CD4-positive, alpha-beta T cell (primary cell): ENCODE results near the gene PPP1R1C. TPM values are rescaled to one million over a fixed set of nuclear protein-coding genes. Genes with fewer than 3 reads are reported as not detected.

ENCODE experiments used
- ATAC-seq: fragments of 200-7000 bp; cut with Tn5 transposase; one replicate; pipeline ENCODE4 v1.10.0; 2022; ENCODE audit warnings: mild to moderate bottlenecking; ENCODE audit not compliant: poor library complexity
- CTCF ChIA-PET: fragments of 350-600 bp; sonication (Branson Sonifier 250); formaldehyde crosslinking; loops from one replicate; lab custom pipeline; 2021; ENCODE audit warnings: antibody characterized with exemption, inconsistent platforms; lab: Charles Lee
- POLR2A ChIA-PET: fragments of 350-600 bp; sonication (Branson Sonifier 250); formaldehyde crosslinking; loops from one replicate; lab custom pipeline; 2021; ENCODE audit warnings: antibody characterized with exemption, inconsistent platforms; lab: Charles Lee
- DNase-seq, 14 experiments: peaks; one replicate each; pipeline ENCODE4 v3.0.0-alpha.2; 2013 to 2020; ENCODE audit warnings: mixed read lengths in 2 of 14
- H3K27ac ChIP-seq, 2 donors: one replicate each; pipeline versions ENCODE4 v1.5.1 to v1.7.0; 2013; ENCODE audit warnings: low read length in 2 of 2, low read depth in 1 of 2, mild to moderate bottlenecking in 1 of 2
- H3K27me3 ChIP-seq, 2 experiments: 1 replicate in 1 of 2; 2 replicates in 1 of 2; pipeline versions ENCODE4 v1.6.1 to v1.7.0; 2013; ENCODE audit warnings: low read length in 2 of 2, control low read depth in 1 of 2, mild to moderate bottlenecking in 1 of 2, moderate library complexity in 1 of 2; ENCODE audit not compliant: insufficient read depth in 2 of 2, control insufficient read depth in 1 of 2
- H3K36me3 ChIP-seq: one replicate; pipeline ENCODE4 v1.6.1; 2013; ENCODE audit warnings: low read length, control low read depth; ENCODE audit not compliant: insufficient read depth
- H3K4me1 ChIP-seq: one replicate; pipeline ENCODE4 v1.6.1; 2013; ENCODE audit warnings: low read length, control low read depth; ENCODE audit not compliant: insufficient read depth
- H3K4me3 ChIP-seq: one replicate; pipeline ENCODE4 v1.5.1; 2013; ENCODE audit warnings: mild to moderate bottlenecking, low read length, moderate library complexity
- H3K9me3 ChIP-seq, 2 experiments: 1 replicate in 1 of 2; 2 replicates in 1 of 2; pipeline versions ENCODE4 v1.6.1 to v1.7.0; 2013; ENCODE audit warnings: low read length in 2 of 2, mild to moderate bottlenecking in 2 of 2, control low read depth in 1 of 2, moderate library complexity in 1 of 2; ENCODE audit not compliant: control insufficient read depth in 1 of 2, insufficient read depth in 1 of 2
- H3K27ac Mint-ChIP-seq: one replicate; pipeline ENCODE4 v1.8.0; 2020; ENCODE audit warnings: mixed read lengths
- H3K27me3 Mint-ChIP-seq: one replicate; pipeline ENCODE4 v1.8.0; 2021; ENCODE audit warnings: mixed read lengths
- H3K36me3 Mint-ChIP-seq: one replicate; pipeline ENCODE4 v1.8.0; 2021; ENCODE audit warnings: low read depth, mixed read lengths
- H3K4me1 Mint-ChIP-seq: one replicate; pipeline ENCODE4 v1.8.0; 2021; ENCODE audit warnings: low read depth, mixed read lengths
- H3K4me3 Mint-ChIP-seq: one replicate; pipeline ENCODE4 v1.8.0; 2020; ENCODE audit warnings: mild to moderate bottlenecking, mixed read lengths
- H3K9me3 Mint-ChIP-seq: one replicate; pipeline ENCODE4 v1.8.0; 2020; ENCODE audit warnings: mixed read lengths
- intact Hi-C, 2 experiments: fragments of 100-400 bp; cut with DNase I in 1 of 2; cut with micrococcal nuclease in 1 of 2; formaldehyde crosslinking; loops; one replicate each; pipeline versions ENCODE4 v1.15.1 to v1.9.0; 2023 to 2025; cut with DNase I, micrococcal nuclease
- total RNA-seq, 174 experiments: library from RNA in 2 of 174; stranded (reverse) in 2 of 174; gene quantifications; one replicate each; pipeline ENCODE4 v1.2.3 and lab custom pipeline; 2021 to 2026
- TF ChIP-seq, protein P1 (sequence below): fragments of 200-600 bp; IDR thresholded peaks from one replicate; pipeline ENCODE4 v1.8.0; 2022; ENCODE audit warnings: antibody characterized with exemption, mild to moderate bottlenecking

Gene PPP1R1C
- total RNA-seq, 2 experiments from 2014 or later = not detected

DNA sequence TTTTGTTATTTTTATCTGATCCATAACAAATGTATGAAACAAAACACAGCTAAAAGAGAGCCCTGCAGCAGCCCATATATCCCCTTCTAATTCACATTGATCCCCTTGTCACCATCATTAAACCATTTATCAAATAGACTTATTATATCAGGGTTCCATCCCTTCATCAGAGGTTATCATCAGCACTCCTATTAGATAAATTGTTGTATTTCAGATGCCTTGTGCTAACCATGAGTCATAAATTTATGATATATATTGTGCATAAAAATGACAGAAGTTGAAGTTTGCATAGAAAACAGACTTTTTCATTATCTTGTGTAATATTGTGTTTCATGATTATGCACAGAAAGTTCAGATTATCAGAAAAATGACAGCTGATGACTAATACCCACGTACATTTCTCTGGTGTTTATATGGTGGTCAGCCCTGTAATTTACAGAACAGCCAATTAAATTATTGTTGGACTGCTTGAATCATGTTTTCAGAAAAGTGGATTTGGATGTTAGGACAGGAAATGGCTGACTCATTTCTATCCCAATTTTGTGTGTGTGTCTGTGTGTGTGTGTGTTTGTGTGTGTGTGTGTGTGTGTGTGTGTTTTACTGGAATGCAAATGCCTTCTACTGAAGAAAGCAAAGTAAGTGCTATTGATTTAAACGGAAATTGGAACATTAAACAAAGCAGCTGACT lies 80.9 kb downstream of the PPP1R1C start:
- Mint-ChIP-seq H3K27me3 (no peaks in the 10 kb centered on the region), H3K36me3 (no peaks in the 10 kb centered on the region), H3K4me3 (no peak overlapping the region), H3K27ac (no peak overlapping the region), H3K9me3 (no peaks in the 10 kb centered on the region), H3K4me1 (no peaks in the 10 kb centered on the region)
- CTCF ChIA-PET = no interaction called here
- Histone ChIP-seq H3K27me3 (no peaks in the 10 kb centered on the region), H3K4me3 (no peak overlapping the region), H3K4me1 (no peaks in the 10 kb centered on the region), H3K9me3 (no peaks in the 10 kb centered on the region), H3K27ac (no peak overlapping the region), H3K36me3 (no peaks in the 10 kb centered on the region)
- intact Hi-C loops = no loop called here
- POLR2A ChIA-PET = no interaction called here
- DNase-seq (no peak), ATAC-seq (no peak)
- TF ChIP-seq, protein P1, sequence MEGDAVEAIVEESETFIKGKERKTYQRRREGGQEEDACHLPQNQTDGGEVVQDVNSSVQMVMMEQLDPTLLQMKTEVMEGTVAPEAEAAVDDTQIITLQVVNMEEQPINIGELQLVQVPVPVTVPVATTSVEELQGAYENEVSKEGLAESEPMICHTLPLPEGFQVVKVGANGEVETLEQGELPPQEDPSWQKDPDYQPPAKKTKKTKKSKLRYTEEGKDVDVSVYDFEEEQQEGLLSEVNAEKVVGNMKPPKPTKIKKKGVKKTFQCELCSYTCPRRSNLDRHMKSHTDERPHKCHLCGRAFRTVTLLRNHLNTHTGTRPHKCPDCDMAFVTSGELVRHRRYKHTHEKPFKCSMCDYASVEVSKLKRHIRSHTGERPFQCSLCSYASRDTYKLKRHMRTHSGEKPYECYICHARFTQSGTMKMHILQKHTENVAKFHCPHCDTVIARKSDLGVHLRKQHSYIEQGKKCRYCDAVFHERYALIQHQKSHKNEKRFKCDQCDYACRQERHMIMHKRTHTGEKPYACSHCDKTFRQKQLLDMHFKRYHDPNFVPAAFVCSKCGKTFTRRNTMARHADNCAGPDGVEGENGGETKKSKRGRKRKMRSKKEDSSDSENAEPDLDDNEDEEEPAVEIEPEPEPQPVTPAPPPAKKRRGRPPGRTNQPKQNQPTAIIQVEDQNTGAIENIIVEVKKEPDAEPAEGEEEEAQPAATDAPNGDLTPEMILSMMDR = no peak

DNA sequence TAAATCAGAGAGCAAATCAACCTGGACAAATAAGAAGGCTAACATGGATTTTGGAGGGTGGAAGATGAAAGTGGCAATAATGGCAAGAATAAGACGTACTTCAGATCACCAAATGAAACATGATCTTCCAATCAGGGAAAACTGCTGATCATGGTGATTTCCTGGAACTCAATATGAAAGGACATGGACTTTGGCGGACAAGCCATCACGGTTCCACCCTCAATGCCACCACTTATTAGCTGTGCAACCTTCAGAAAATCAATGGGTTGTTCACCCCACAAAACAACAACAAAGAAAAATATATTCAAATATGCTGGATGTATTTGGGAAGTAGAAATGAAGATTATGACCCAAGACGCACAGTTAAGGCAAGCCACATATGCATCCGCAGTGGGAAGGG lies 81.7 kb downstream of the PPP1R1C start:
- Mint-ChIP-seq H3K36me3 (no peaks in the 10 kb centered on the region), H3K9me3 (no peaks in the 10 kb centered on the region), H3K4me3 (no peak overlapping the region), H3K27ac (no peak overlapping the region), H3K27me3 (no peaks in the 10 kb centered on the region), H3K4me1 (no peaks in the 10 kb centered on the region)
- TF ChIP-seq, protein P1 = no peak
- intact Hi-C loops = no loop called here
- Histone ChIP-seq H3K36me3 (no peaks in the 10 kb centered on the region), H3K9me3 (no peaks in the 10 kb centered on the region), H3K27ac (no peak overlapping the region), H3K27me3 (no peaks in the 10 kb centered on the region), H3K4me3 (no peak overlapping the region), H3K4me1 (no peaks in the 10 kb centered on the region)
- POLR2A ChIA-PET = no interaction called here
- DNase-seq (no peak), ATAC-seq (no peak)
- CTCF ChIA-PET = no interaction called here

DNA sequence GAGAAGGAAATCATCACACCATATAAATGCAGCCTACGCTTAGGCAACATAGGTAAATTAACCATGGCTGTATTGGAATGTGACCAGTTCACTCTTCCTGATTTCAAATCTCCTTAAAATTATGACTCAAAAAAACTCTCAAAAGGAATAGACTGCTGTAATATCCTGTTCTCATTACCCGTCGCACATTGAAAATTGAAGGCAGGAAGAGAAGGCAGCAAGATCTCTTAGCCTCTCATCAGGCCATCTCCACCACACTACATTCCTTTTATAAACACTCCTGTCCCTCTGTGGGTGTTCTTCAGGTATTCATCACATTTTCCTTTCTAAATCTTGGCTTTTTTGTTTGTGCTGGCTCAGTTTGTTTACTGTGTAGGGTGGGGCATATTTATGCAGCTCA lies 83.2 kb downstream of the PPP1R1C start:
- intact Hi-C loops = no loop called here
- Histone ChIP-seq H3K4me1 (no peaks in the 10 kb centered on the region), H3K27me3 (no peaks in the 10 kb centered on the region), H3K36me3 (no peaks in the 10 kb centered on the region), H3K9me3 (no peaks in the 10 kb centered on the region), H3K27ac (no peak overlapping the region), H3K4me3 (no peak overlapping the region)
- Mint-ChIP-seq H3K4me1 (no peaks in the 10 kb centered on the region), H3K4me3 (no peak overlapping the region), H3K27me3 (no peaks in the 10 kb centered on the region), H3K9me3 (no peaks in the 10 kb centered on the region), H3K36me3 (no peaks in the 10 kb centered on the region), H3K27ac (no peak overlapping the region)
- DNase-seq (no peak), ATAC-seq (no peak)
- POLR2A ChIA-PET = no interaction called here
- CTCF ChIA-PET = no interaction called here
- TF ChIP-seq, protein P1 = no peak
